H9 (cell line): ENCODE data around the gene ZDHHC11. TPM values are rescaled to one million over a fixed set of nuclear protein-coding genes. Genes with fewer than 3 reads are reported as not detected.

ENCODE experiments used
- DNase-seq: peaks from one replicate; pipeline ENCODE4 v3.0.0-alpha.2; 2017
- H2AFZ ChIP-seq: one replicate; pipeline ENCODE4 v1.6.1; 2013; ENCODE audit warnings: mild to moderate bottlenecking, low read length, control low read depth, moderate library complexity
- H2AK5ac ChIP-seq: 2 replicates; pipeline ENCODE4 v1.6.1; 2013; ENCODE audit warnings: low read length, control low read depth, mixed read lengths; ENCODE audit not compliant: insufficient read length
- H2BK120ac ChIP-seq: one replicate; pipeline ENCODE4 v1.6.1; 2013; ENCODE audit warnings: low read depth, mild to moderate bottlenecking, low read length, control low read depth, inconsistent platforms; ENCODE audit not compliant: poor library complexity, severe bottlenecking
- H2BK12ac ChIP-seq: 2 replicates; pipeline ENCODE4 v1.6.1; 2013; ENCODE audit warnings: low read length, control low read depth, mixed read lengths, low read depth; ENCODE audit not compliant: insufficient read length
- H2BK15ac ChIP-seq: 2 replicates; pipeline ENCODE4 v1.6.1; 2013; ENCODE audit warnings: low read depth, low read length, control low read depth
- H2BK20ac ChIP-seq: one replicate; pipeline ENCODE4 v1.6.1; 2013; ENCODE audit warnings: low read depth, mild to moderate bottlenecking, low read length, control low read depth, inconsistent platforms; ENCODE audit not compliant: poor library complexity, severe bottlenecking
- H2BK5ac ChIP-seq: 2 replicates; pipeline ENCODE4 v1.6.1; 2013; ENCODE audit warnings: low read length, control low read depth, mixed read lengths; ENCODE audit not compliant: insufficient read length
- H3K14ac ChIP-seq: 2 replicates; pipeline ENCODE4 v1.6.1; 2013; ENCODE audit warnings: low read length, control low read depth; ENCODE audit not compliant: insufficient read depth
- H3K18ac ChIP-seq: 2 replicates; pipeline ENCODE4 v1.6.1; 2013; ENCODE audit warnings: low read depth, mild to moderate bottlenecking, mixed read lengths, low read length, control low read depth; ENCODE audit not compliant: insufficient read length
- H3K23ac ChIP-seq: 2 replicates; pipeline ENCODE4 v1.6.1; 2013; ENCODE audit warnings: low read length, control low read depth, mixed read lengths, low read depth; ENCODE audit not compliant: insufficient read length
- H3K23me2 ChIP-seq: 2 replicates; pipeline ENCODE4 v1.6.1; 2013; ENCODE audit warnings: low read depth, mild to moderate bottlenecking, mixed read lengths, low read length, control low read depth; ENCODE audit not compliant: insufficient read length, poor library complexity, severe bottlenecking
- H3K27ac ChIP-seq: 2 replicates; pipeline ENCODE4 v1.5.1; 2013; ENCODE audit warnings: low read length, control low read depth, mixed read lengths, low read depth; ENCODE audit not compliant: insufficient read length
- H3K27me3 ChIP-seq: 2 replicates; pipeline ENCODE4 v1.6.1; 2013; ENCODE audit warnings: low read length, control low read depth, inconsistent platforms; ENCODE audit not compliant: insufficient read depth
- H3K4ac ChIP-seq: 2 replicates; pipeline ENCODE4 v1.6.1; 2013; ENCODE audit warnings: low read depth, mild to moderate bottlenecking, control low read depth, inconsistent platforms, low read length, moderate library complexity
- H3K4me1 ChIP-seq: 2 replicates; pipeline ENCODE4 v1.6.1; 2013; ENCODE audit warnings: low read length, control low read depth, inconsistent platforms; ENCODE audit not compliant: insufficient read depth
- H3K4me2 ChIP-seq: 2 replicates; pipeline ENCODE4 v1.6.1; 2013; ENCODE audit warnings: low read length, control low read depth, mixed read lengths; ENCODE audit not compliant: insufficient read length, insufficient read depth
- H3K56ac ChIP-seq: 2 replicates; pipeline ENCODE4 v1.6.1; 2013; ENCODE audit warnings: low read depth, mild to moderate bottlenecking, mixed read lengths, low read length, control low read depth; ENCODE audit not compliant: insufficient read length
- H3K79me1 ChIP-seq: 2 replicates; pipeline ENCODE4 v1.6.1; 2013; ENCODE audit warnings: low read depth, mild to moderate bottlenecking, moderate library complexity, low read length, control low read depth, inconsistent platforms; ENCODE audit not compliant: insufficient read depth, poor library complexity, severe bottlenecking
- H3K79me2 ChIP-seq: 2 replicates; pipeline ENCODE4 v1.6.1; 2013; ENCODE audit warnings: low read length, control low read depth, inconsistent platforms; ENCODE audit not compliant: insufficient read depth
- H3K9ac ChIP-seq: 2 replicates; pipeline ENCODE4 v1.6.1; 2013; ENCODE audit warnings: low read length, control low read depth, mixed read lengths; ENCODE audit not compliant: insufficient read length; ENCODE audit errors: extremely low read depth
- H3K9me3 ChIP-seq: one replicate; pipeline ENCODE4 v1.6.1; 2013; ENCODE audit warnings: low read depth, low read length, inconsistent platforms; ENCODE audit not compliant: control insufficient read depth
- H3T11ph ChIP-seq: one replicate; pipeline ENCODE4 v1.6.1; 2013; ENCODE audit warnings: mild to moderate bottlenecking, low read length, control low read depth, inconsistent platforms
- H4K20me1 ChIP-seq: one replicate; pipeline ENCODE4 v1.6.1; 2013; ENCODE audit not compliant: control insufficient read depth, insufficient read length, insufficient read depth
- H4K5ac ChIP-seq: 2 replicates; pipeline ENCODE4 v1.6.1; 2013; ENCODE audit warnings: low read depth, mild to moderate bottlenecking, mixed read lengths, low read length, control low read depth; ENCODE audit not compliant: insufficient read length
- H4K8ac ChIP-seq: replicated peaks from 2 replicates; pipeline ENCODE4 v1.6.1; 2013; ENCODE audit warnings: low read length, control low read depth, mixed read lengths, low read depth; ENCODE audit not compliant: insufficient read length
- H4K91ac ChIP-seq: 2 replicates; pipeline ENCODE4 v1.6.1; 2013; ENCODE audit warnings: low read depth, mild to moderate bottlenecking, moderate library complexity, mixed read lengths, low read length, control low read depth; ENCODE audit not compliant: insufficient read length
- H3K27ac Mint-ChIP-seq, 3 experiments: 2 replicates in 2 of 3; 3 replicates in 1 of 3; pipeline ENCODE4 v1.8.0; 2020 to 2021; ENCODE audit warnings: mixed read lengths in 3 of 3, mild to moderate bottlenecking in 1 of 3, moderate library complexity in 1 of 3
- H3K27me3 Mint-ChIP-seq: 2 replicates; pipeline ENCODE4 v1.8.0; 2021; ENCODE audit warnings: low read depth, mild to moderate bottlenecking, moderate library complexity, mixed read lengths
- H3K36me3 Mint-ChIP-seq, 3 experiments: 2 replicates in 2 of 3; 3 replicates in 1 of 3; pipeline ENCODE4 v1.8.0; 2020 to 2021; ENCODE audit warnings: low read depth in 3 of 3, mixed read lengths in 3 of 3; ENCODE audit not compliant: insufficient read depth in 1 of 3
- H3K4me1 Mint-ChIP-seq, 2 experiments: 2 replicates each; pipeline ENCODE4 v1.8.0; 2020; ENCODE audit warnings: mixed read lengths in 2 of 2
- H3K4me3 Mint-ChIP-seq, 2 experiments: 2 replicates in 1 of 2; 3 replicates in 1 of 2; pipeline ENCODE4 v1.8.0; 2020 to 2021; ENCODE audit warnings: mild to moderate bottlenecking in 2 of 2, mixed read lengths in 2 of 2, moderate library complexity in 1 of 2
- H3K9me3 Mint-ChIP-seq, 2 experiments: 2 replicates in 1 of 2; 3 replicates in 1 of 2; pipeline ENCODE4 v1.8.0; 2020; ENCODE audit warnings: mild to moderate bottlenecking in 2 of 2, mixed read lengths in 2 of 2, moderate library complexity in 1 of 2
- WGBS: extraction: QIAGEN DNeasy Blood & Tissue Kit; methylation state at CpG from one replicate; pipeline ENCODE4 v1.1.7; 2013; ENCODE audit warnings: missing lambda C conversion rate, low lambda C conversion rate, mixed read lengths; ENCODE audit not compliant: insufficient read length; ENCODE audit errors: extremely low coverage; 5-methylcytosine and 5-hydroxymethylcytosine counted together
- total RNA-seq: library from RNA; stranded (reverse); gene quantifications from 2 replicates; pipeline ENCODE4 v1.2.1, GENCODE V29; 2021
- TF ChIP-seq, protein P1 (sequence below): fragments of 200-600 bp; sonication (generic); conservative IDR thresholded peaks from 3 replicates; pipeline ENCODE4 v1.8.0; 2021; ENCODE audit warnings: antibody characterized with exemption, mild to moderate bottlenecking

The ZDHHC11 gene
- total RNA-seq, 1 experiment from 2014 or later = 37.6 TPM

GRCh38 chr5:856531-857425 is 6.0 kb upstream of the ZDHHC11 start:
- Histone ChIP-seq H2BK20ac (no peak overlapping the region), H3K79me2 (no peaks in the 10 kb centered on the region), H4K5ac (no peak overlapping the region), H4K8ac (no peak overlapping the region), H3K4me1 (no peaks in the 10 kb centered on the region), H2BK120ac (no peak overlapping the region), H3K9me3 (no peaks in the 10 kb centered on the region), H3K27me3 (no peaks in the 10 kb centered on the region), H2AK5ac (no peak overlapping the region), H3K9ac (no peak overlapping the region), H3K18ac (no peak overlapping the region), H2BK15ac (no peak overlapping the region), H3K56ac (no peak overlapping the region), H3K4me2 (no peak overlapping the region), H3K14ac (no peak overlapping the region), H4K20me1 (no peaks in the 10 kb centered on the region), H2BK12ac (no peak overlapping the region), H4K91ac (no peak overlapping the region), H2AFZ (no peak overlapping the region), H3K79me1 (no peaks in the 10 kb centered on the region), H3T11ph (no peak overlapping the region), H3K23me2 (no peaks in the 10 kb centered on the region), H3K23ac (no peak overlapping the region), H2BK5ac (no peak overlapping the region), H3K4ac (no peak overlapping the region), H3K27ac (no peak overlapping the region)
- peaks cover 4% of the 10 kb centered on the region; the same call in 1 of the 2 replicates for H3K27me3 Mint-ChIP-seq
- TF ChIP-seq, protein P1, sequence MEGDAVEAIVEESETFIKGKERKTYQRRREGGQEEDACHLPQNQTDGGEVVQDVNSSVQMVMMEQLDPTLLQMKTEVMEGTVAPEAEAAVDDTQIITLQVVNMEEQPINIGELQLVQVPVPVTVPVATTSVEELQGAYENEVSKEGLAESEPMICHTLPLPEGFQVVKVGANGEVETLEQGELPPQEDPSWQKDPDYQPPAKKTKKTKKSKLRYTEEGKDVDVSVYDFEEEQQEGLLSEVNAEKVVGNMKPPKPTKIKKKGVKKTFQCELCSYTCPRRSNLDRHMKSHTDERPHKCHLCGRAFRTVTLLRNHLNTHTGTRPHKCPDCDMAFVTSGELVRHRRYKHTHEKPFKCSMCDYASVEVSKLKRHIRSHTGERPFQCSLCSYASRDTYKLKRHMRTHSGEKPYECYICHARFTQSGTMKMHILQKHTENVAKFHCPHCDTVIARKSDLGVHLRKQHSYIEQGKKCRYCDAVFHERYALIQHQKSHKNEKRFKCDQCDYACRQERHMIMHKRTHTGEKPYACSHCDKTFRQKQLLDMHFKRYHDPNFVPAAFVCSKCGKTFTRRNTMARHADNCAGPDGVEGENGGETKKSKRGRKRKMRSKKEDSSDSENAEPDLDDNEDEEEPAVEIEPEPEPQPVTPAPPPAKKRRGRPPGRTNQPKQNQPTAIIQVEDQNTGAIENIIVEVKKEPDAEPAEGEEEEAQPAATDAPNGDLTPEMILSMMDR = no peak
- WGBS = 100% methylated on average over 2 of the region's 16 CpGs
- no peak overlapping the region for H3K27ac Mint-ChIP-seq
- no peaks in the 10 kb centered on the region for H3K9me3 Mint-ChIP-seq
- no peaks in the 10 kb centered on the region for H3K4me1 Mint-ChIP-seq
- no peak for DNase-seq
- no peak overlapping the region for H3K4me3 Mint-ChIP-seq
- peaks cover 0 to 20% (median 0%) of the 10 kb centered on the region in 3 experiments; a peak in 5 of 7 replicates for H3K36me3 Mint-ChIP-seq
